Common myeloid progenitor, CD34-positive (primary cell): ENCODE results near the gene USH2A.

ENCODE experiments used
- CTCF ChIA-PET: fragments of 350-600 bp; sonication (Branson Sonifier 250); formaldehyde crosslinking; loops from one replicate; lab custom pipeline; 2021; ENCODE audit warnings: antibody characterized with exemption; lab: Charles Lee
- POLR2A ChIA-PET: fragments of 350-600 bp; sonication (Branson Sonifier 250); formaldehyde crosslinking; loops from one replicate; lab custom pipeline; 2021; ENCODE audit warnings: antibody characterized with exemption; lab: Charles Lee
- DNase-seq, 3 donors: peaks; one replicate each; pipeline versions ENCODE4 v3.0.0 to v3.0.0-alpha.2; 2013
- H3K27ac ChIP-seq, 2 experiments: 1 replicate in 1 of 2; 2 replicates in 1 of 2; pipeline ENCODE4 v1.7.0; 2013; ENCODE audit warnings: inconsistent platforms in 2 of 2, low read length in 2 of 2, mild to moderate bottlenecking in 2 of 2, low read depth in 1 of 2, moderate library complexity in 1 of 2; ENCODE audit not compliant: severe bottlenecking in 2 of 2, insufficient read depth in 1 of 2, poor library complexity in 1 of 2
- H3K27me3 ChIP-seq, 5 experiments: replicated peaks in 2 of 5; 1 replicate in 3 of 5; 2 replicates in 2 of 5; pipeline versions ENCODE4 v1.6.1 to v1.7.0; 2013; ENCODE audit warnings: low read length in 4 of 5, mild to moderate bottlenecking in 2 of 5, moderate library complexity in 2 of 5, inconsistent platforms in 1 of 5; ENCODE audit not compliant: insufficient read depth in 5 of 5, control insufficient read depth in 4 of 5
- H3K36me3 ChIP-seq, 4 experiments: 1 replicate in 2 of 4; 2 replicates in 2 of 4; pipeline versions ENCODE4 v1.6.1 to v1.7.0; 2013; ENCODE audit warnings: low read length in 3 of 4, control low read depth in 1 of 4, mild to moderate bottlenecking in 1 of 4; ENCODE audit not compliant: control insufficient read depth in 4 of 4, insufficient read depth in 4 of 4
- H3K4me1 ChIP-seq, 4 experiments: 1 replicate in 3 of 4; 2 replicates in 1 of 4; pipeline versions ENCODE4 v1.6.1 to v1.7.1; 2013; ENCODE audit warnings: low read length in 3 of 4, mild to moderate bottlenecking in 3 of 4, control low read depth in 1 of 4, inconsistent platforms in 1 of 4, moderate library complexity in 1 of 4; ENCODE audit not compliant: control insufficient read depth in 4 of 4, insufficient read depth in 4 of 4; ENCODE audit errors: control extremely low read depth in 1 of 4
- H3K4me3 ChIP-seq, 7 experiments: 1 replicate in 4 of 7; 2 replicates in 3 of 7; pipeline versions ENCODE4 v1.5.1 to v1.7.0; 2013; ENCODE audit warnings: mild to moderate bottlenecking in 7 of 7, low read length in 6 of 7, moderate library complexity in 6 of 7, inconsistent platforms in 2 of 7, low read depth in 2 of 7, control low read depth in 1 of 7; ENCODE audit not compliant: insufficient read depth in 4 of 7, control insufficient read depth in 1 of 7; ENCODE audit errors: extremely low read depth in 1 of 7
- H3K9me3 ChIP-seq, 5 experiments: 1 replicate in 4 of 5; 2 replicates in 1 of 5; pipeline versions ENCODE4 v1.6.1 to v1.7.1; 2013; ENCODE audit warnings: low read length in 4 of 5, mild to moderate bottlenecking in 2 of 5, inconsistent platforms in 1 of 5, low read depth in 1 of 5, moderate library complexity in 1 of 5; ENCODE audit not compliant: control insufficient read depth in 4 of 5, insufficient read depth in 2 of 5; ENCODE audit errors: control extremely low read depth in 1 of 5
- WGBS: methylation state at CpG from one replicate; pipeline ENCODE4 v1.1.5; 2013; ENCODE audit not compliant: insufficient coverage; 5-methylcytosine and 5-hydroxymethylcytosine counted together

Gene USH2A

GRCh38 chr1:215857317-215857716, 565.9 kb downstream of the USH2A start:
- CTCF ChIA-PET, result no interaction called here
- 94% methylated on average over 2 of the region's 2 CpGs for WGBS

GRCh38 chr1:215845234-215845891, 577.9 kb downstream of the USH2A start:
- Histone ChIP-seq H3K27me3 (no peaks in the 10 kb centered on the region), H3K4me1 (no peaks in the 10 kb centered on the region), H3K4me3 (no peak overlapping the region), H3K9me3 (peaks cover 0 to 2% (median 0%) of the 10 kb centered on the region in 5 experiments), H3K27ac (no peak overlapping the region), H3K36me3 (no peaks in the 10 kb centered on the region)
- DNase-seq, result no peak
- CTCF ChIA-PET, result no interaction called here
- POLR2A ChIA-PET, result no interaction called here
- 95% methylated on average over 3 of the region's 6 CpGs for WGBS

More at GRCh38 chr1:215857317-215857716, 565.9 kb downstream of the USH2A start:
- peaks cover 0 to 4% (median 2%) of the 10 kb centered on the region in 5 experiments for H3K9me3 ChIP-seq
- H3K27me3 ChIP-seq, result no peaks in the 10 kb centered on the region
- no peak for DNase-seq
- H3K36me3 ChIP-seq, result no peaks in the 10 kb centered on the region
- POLR2A ChIA-PET, result no interaction called here
- no peaks in the 10 kb centered on the region for H3K4me1 ChIP-seq
- H3K4me3 ChIP-seq, result no peak overlapping the region
- H3K27ac ChIP-seq, result no peak overlapping the region

- Histone ChIP-seq H3K4me1 (no peaks in the 10 kb centered on the region), H3K36me3 (no peaks in the 10 kb centered on the region), H3K9me3 (peaks cover 0 to 2% (median 0%) of the 10 kb centered on the region in 5 experiments), H3K27me3 (no peaks in the 10 kb centered on the region), H3K4me3 (no peak overlapping the region), H3K27ac (no peak overlapping the region)
- WGBS, result 100% methylated on average over 1 of the region's 2 CpGs
- no peak for DNase-seq
- ChIA-PET CTCF (no interaction called here), POLR2A (no interaction called here)
These were observed 578.5 kb downstream of the USH2A start for GRCh38 chr1:215844777-215845176.

GRCh38 chr1:215844266-215844665, 579.0 kb downstream of the USH2A start:
- POLR2A ChIA-PET, result no interaction called here
- 92% methylated on average over 2 of the region's 4 CpGs for WGBS
- CTCF ChIA-PET, result no interaction called here

GRCh38 chr1:215842905-215843304, 580.3 kb downstream of the USH2A start:
- Histone ChIP-seq H3K27ac (no peak overlapping the region), H3K4me3 (no peak overlapping the region), H3K4me1 (no peaks in the 10 kb centered on the region), H3K9me3 (peaks cover 0 to 2% (median 0%) of the 10 kb centered on the region in 5 experiments), H3K27me3 (no peaks in the 10 kb centered on the region), H3K36me3 (no peaks in the 10 kb centered on the region)
- POLR2A ChIA-PET, result no interaction called here
- DNase-seq, result no peak
- no CpG with 5 or more reads among the region's 3 CpGs for WGBS
- CTCF ChIA-PET, result interaction anchor here (0.6 kb wide), 1 partner anchor 33 kb away, joined by 3 read pairs; no protein-coding TSS in a partner anchor

More at GRCh38 chr1:215844266-215844665, 579.0 kb downstream of the USH2A start:
- no peak for DNase-seq
- no peaks in the 10 kb centered on the region for H3K4me1 ChIP-seq
- peaks cover 0 to 2% (median 0%) of the 10 kb centered on the region in 5 experiments for H3K9me3 ChIP-seq
- H3K27me3 ChIP-seq, result no peaks in the 10 kb centered on the region
- H3K27ac ChIP-seq, result no peak overlapping the region
- H3K36me3 ChIP-seq, result no peaks in the 10 kb centered on the region
- no peak overlapping the region for H3K4me3 ChIP-seq

GRCh38 chr1:215835951-215836350, 587.3 kb downstream of the USH2A start:
- WGBS, result no CpG with 5 or more reads among the region's 2 CpGs
- Histone ChIP-seq H3K27me3 (no peaks in the 10 kb centered on the region), H3K4me3 (no peak overlapping the region), H3K9me3 (peaks cover 0 to 3% (median 0%) of the 10 kb centered on the region in 5 experiments), H3K36me3 (no peaks in the 10 kb centered on the region), H3K4me1 (no peaks in the 10 kb centered on the region), H3K27ac (no peak overlapping the region)
- ChIA-PET CTCF (no interaction called here), POLR2A (no interaction called here)
- no peak for DNase-seq

GRCh38 chr1:215833941-215834729, 589.1 kb downstream of the USH2A start:
- Histone ChIP-seq H3K4me1 (no peaks in the 10 kb centered on the region), H3K36me3 (no peaks in the 10 kb centered on the region), H3K27me3 (no peaks in the 10 kb centered on the region), H3K27ac (no peak overlapping the region), H3K4me3 (no peak overlapping the region), H3K9me3 (peaks cover 0 to 4% (median 0%) of the 10 kb centered on the region in 5 experiments)
- CTCF ChIA-PET, result no interaction called here
- peak in 1 of 3 donors; percentile 0 for DNase-seq
- WGBS, result no CpG with 5 or more reads among the region's 3 CpGs
- POLR2A ChIA-PET, result no interaction called here
